Kidney (tissue), 14 donors: Measurements from ENCODE around the gene ARTN. TPM values are rescaled to one million over a fixed set of nuclear protein-coding genes. Genes with fewer than 3 reads are reported as not detected.

ENCODE experiments used
- DNase-seq, 5 donors: peaks; one replicate each; pipeline ENCODE4 v3.0.0-alpha.2; 2013 to 2020
- FAIRE-seq: peaks from 2 replicates; lab custom pipeline; 2012; peaks lifted over from hg19 to GRCh38; lab: Jason Lieb, UNC
- H3K27ac ChIP-seq, 2 donors: one replicate each; pipeline ENCODE4 v1.7.0; 2013; ENCODE audit warnings: low read depth in 2 of 2, low read length in 2 of 2, inconsistent platforms in 1 of 2
- H3K27me3 ChIP-seq: one replicate; pipeline ENCODE4 v1.7.1; 2013; ENCODE audit warnings: low read length, inconsistent platforms; ENCODE audit not compliant: control insufficient read depth, insufficient read depth
- H3K36me3 ChIP-seq, 3 donors: one replicate each; pipeline versions ENCODE4 v1.7.0 to v1.7.1; 2013; ENCODE audit warnings: low read length in 3 of 3, control low read depth in 1 of 3, inconsistent platforms in 1 of 3; ENCODE audit not compliant: insufficient read depth in 3 of 3, control insufficient read depth in 2 of 3
- H3K4me1 ChIP-seq, 3 donors: one replicate each; pipeline versions ENCODE4 v1.7.0 to v1.7.1; 2013; ENCODE audit warnings: low read length in 3 of 3, inconsistent platforms in 1 of 3, low read depth in 1 of 3; ENCODE audit not compliant: control insufficient read depth in 2 of 3, insufficient read depth in 2 of 3
- H3K4me3 ChIP-seq, 3 donors: one replicate each; pipeline versions ENCODE4 v1.7.0 to v1.8.1; 2013; ENCODE audit warnings: low read length in 3 of 3, control low read depth in 1 of 3, inconsistent platforms in 1 of 3
- H3K9ac ChIP-seq, 3 donors: one replicate each; pipeline versions ENCODE4 v1.7.0 to v1.7.1; 2013; ENCODE audit warnings: low read length in 3 of 3, control low read depth in 1 of 3, inconsistent platforms in 1 of 3
- H3K9me3 ChIP-seq, 3 donors: one replicate each; pipeline versions ENCODE4 v1.7.0 to v1.7.1; 2013; ENCODE audit warnings: low read length in 3 of 3, control low read depth in 1 of 3, inconsistent platforms in 1 of 3; ENCODE audit not compliant: control insufficient read depth in 2 of 3, insufficient read depth in 1 of 3
- intact Hi-C: fragments of 100-400 bp; cut with DNase I; formaldehyde crosslinking; loops from one replicate; pipeline ENCODE4 v1.11.1; 2022
- polyA plus RNA-seq: library from polyadenylated mRNA; stranded (reverse); fragments of 350-450 nt; fragmentation: Illumina TruSeq; extraction: RNeasy Lipid Tissue Mini Kit (QIAGEN cat#74804); gene quantifications from one replicate; pipeline ENCODE4 v1.2.3, GENCODE V29; 2014; ENCODE audit warnings: low read depth, low replicate concordance; ENCODE audit not compliant: insufficient read depth
- total RNA-seq: library from RNA; stranded (reverse); fragmentation: NEBNext Ultra II Directional; extraction: Animal tissue kit (Norgen Biotek cat#: 25700); gene quantifications from one replicate; pipeline ENCODE4 v1.2.1, GENCODE V29; 2021
- TF ChIP-seq, protein P1 (sequence below): IDR thresholded peaks from 3 replicates; pipeline ENCODE4 v1.5.1; 2012; ENCODE audit warnings: mild to moderate bottlenecking, moderate library complexity, borderline replicate concordance; ENCODE audit not compliant: insufficient read depth; ENCODE audit errors: extremely low read depth
- donor health status: control.
- donor health status: control.
- donor health status: control.
- donor health status: control.
- donor health status: control.
- donor health status: DM: yes; HTN: yes; CAD: no.
- donor health status: Normal renal cell carcinoma (clear cell type).

ARTN gene
- total and polyA plus RNA-seq, 2 donors from 2014 or later: 1.9 to 4.3 TPM

GRCh38 chr1:43945674-43946235 lies 12.2 kb downstream of the ARTN start:
- H3K9ac ChIP-seq: peak overlapping the region; percentile 19 to 93 (median 51)
- FAIRE-seq: no peak

GRCh38 chr1:43946236-43947060 lies 12.8 kb downstream of the ARTN start, which contains the start of gene IPO13:
Gene IPO13 (plus strand): TSS chr1:43946950. CDS start chr1:43947601, 651 bp downstream.
- H3K27ac ChIP-seq: peak within 1 kb of the TSS; percentile 99
- peak within 1 kb of the TSS; percentile 80 to 96 (median 93) for H3K9ac ChIP-seq
- intact Hi-C loops: no loop called here
- TF ChIP-seq, protein P1, sequence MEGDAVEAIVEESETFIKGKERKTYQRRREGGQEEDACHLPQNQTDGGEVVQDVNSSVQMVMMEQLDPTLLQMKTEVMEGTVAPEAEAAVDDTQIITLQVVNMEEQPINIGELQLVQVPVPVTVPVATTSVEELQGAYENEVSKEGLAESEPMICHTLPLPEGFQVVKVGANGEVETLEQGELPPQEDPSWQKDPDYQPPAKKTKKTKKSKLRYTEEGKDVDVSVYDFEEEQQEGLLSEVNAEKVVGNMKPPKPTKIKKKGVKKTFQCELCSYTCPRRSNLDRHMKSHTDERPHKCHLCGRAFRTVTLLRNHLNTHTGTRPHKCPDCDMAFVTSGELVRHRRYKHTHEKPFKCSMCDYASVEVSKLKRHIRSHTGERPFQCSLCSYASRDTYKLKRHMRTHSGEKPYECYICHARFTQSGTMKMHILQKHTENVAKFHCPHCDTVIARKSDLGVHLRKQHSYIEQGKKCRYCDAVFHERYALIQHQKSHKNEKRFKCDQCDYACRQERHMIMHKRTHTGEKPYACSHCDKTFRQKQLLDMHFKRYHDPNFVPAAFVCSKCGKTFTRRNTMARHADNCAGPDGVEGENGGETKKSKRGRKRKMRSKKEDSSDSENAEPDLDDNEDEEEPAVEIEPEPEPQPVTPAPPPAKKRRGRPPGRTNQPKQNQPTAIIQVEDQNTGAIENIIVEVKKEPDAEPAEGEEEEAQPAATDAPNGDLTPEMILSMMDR: peak; percentile 82
- H3K27me3 ChIP-seq: no peaks in the 10 kb centered on the region
- FAIRE-seq (no peak), DNase-seq (peak; percentile 97 to 98 (median 98))
- peaks cover 0 to 12% (median 0%) of the 10 kb centered on the region in 3 donors for H3K36me3 ChIP-seq
- H3K4me1 ChIP-seq: peaks cover 0 to 35% (median 17%) of the 10 kb centered on the region in 3 donors
- H3K4me3 ChIP-seq: peak within 1 kb of the TSS; percentile 84 to 97 (median 88)
- no peaks in the 10 kb centered on the region for H3K9me3 ChIP-seq

More at GRCh38 chr1:43945674-43946235, 12.2 kb downstream of the ARTN start:
- DNase-seq: peak in 2 of 5 donors; percentile 6 to 20
- no peaks in the 10 kb centered on the region for H3K9me3 ChIP-seq
- peaks cover 0 to 12% (median 0%) of the 10 kb centered on the region in 3 donors for H3K36me3 ChIP-seq
- H3K4me1 ChIP-seq: peaks cover 0 to 35% (median 14%) of the 10 kb centered on the region in 3 donors
- no peaks in the 10 kb centered on the region for H3K27me3 ChIP-seq
- TF ChIP-seq, protein P1: no peak
- intact Hi-C loops: no loop called here
- peak overlapping the region; percentile 82 to 99 for H3K27ac ChIP-seq
- H3K4me3 ChIP-seq: peak overlapping the region; percentile 63 to 88 (median 64)

DNA sequence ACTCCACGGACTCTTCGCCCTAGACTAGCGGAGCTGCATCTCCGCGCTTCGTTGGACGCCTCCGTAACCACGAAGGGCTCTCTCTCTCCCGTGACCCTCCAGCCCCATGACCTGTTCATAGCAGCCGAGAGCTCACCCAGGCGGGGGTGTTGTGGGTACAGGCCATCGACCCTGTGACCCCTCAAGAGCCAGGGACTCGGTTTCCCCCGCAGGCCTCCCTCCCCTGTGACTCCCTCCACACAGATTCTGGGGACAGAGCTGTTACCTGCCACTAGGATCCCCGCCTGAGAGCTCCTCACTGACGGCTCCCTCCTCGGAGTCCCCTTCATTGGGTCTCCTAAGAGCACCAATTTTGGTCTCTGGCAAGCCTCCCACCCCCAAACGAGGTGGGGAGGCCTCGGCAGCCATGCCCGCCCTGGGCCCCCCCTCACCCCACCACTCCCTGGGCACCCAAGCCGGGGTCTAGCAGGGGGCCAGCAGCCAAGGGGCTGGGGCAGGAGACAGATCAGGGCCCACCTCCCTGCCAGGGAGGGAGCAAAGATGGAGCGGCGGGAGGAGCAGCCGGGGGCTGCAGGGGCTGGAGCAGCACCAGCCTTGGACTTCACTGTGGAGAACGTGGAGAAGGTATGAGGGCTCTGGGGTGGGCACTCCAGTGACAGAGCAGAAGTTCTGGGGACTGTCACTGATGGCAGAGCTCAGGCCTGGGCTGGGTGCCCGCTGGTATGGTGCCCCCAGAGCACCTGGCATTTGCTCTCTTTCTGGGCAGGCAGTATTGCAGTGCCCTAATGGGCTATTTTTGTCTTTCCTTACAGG lies 13.7 kb downstream of the ARTN start:
- no peaks in the 10 kb centered on the region for H3K9me3 ChIP-seq
- TF ChIP-seq, protein P1: no peak
- H3K36me3 ChIP-seq: peaks cover 0 to 12% (median 0%) of the 10 kb centered on the region in 3 donors
- H3K27me3 ChIP-seq: no peaks in the 10 kb centered on the region
- intact Hi-C loops: no loop called here
- H3K27ac ChIP-seq: peak overlapping the region; percentile 99
- peak overlapping the region; percentile 84 to 97 (median 88) for H3K4me3 ChIP-seq
- peak overlapping the region; percentile 80 to 96 (median 93) for H3K9ac ChIP-seq
- FAIRE-seq (no peak), DNase-seq (peak in 1 of 5 donors; percentile 53)
- H3K4me1 ChIP-seq: peaks cover 0 to 35% (median 21%) of the 10 kb centered on the region in 3 donors
